Activated CD4-positive, alpha-beta T cell treated with anti-CD3 and anti-CD28 coated beads, Interleukin-2, amount 50 U/mL, for 24 hours (primary cell): Measurements from ENCODE around the gene SND1.

Experiments used
- DNase-seq, 2 donors: peaks; one replicate each; pipeline ENCODE4 v3.0.0-alpha.2; 2020; ENCODE audit warnings: low read depth in 1 of 2, low spot score in 1 of 2

SND1 gene

GRCh38 chr7:127983804-127984332 lies 331.9 kb downstream of the SND1 start:
- no peak for DNase-seq

- DNase-seq: no peak
Measured at GRCh38 chr7:127986581-127987521, 334.9 kb downstream of the SND1 start.

DNA sequence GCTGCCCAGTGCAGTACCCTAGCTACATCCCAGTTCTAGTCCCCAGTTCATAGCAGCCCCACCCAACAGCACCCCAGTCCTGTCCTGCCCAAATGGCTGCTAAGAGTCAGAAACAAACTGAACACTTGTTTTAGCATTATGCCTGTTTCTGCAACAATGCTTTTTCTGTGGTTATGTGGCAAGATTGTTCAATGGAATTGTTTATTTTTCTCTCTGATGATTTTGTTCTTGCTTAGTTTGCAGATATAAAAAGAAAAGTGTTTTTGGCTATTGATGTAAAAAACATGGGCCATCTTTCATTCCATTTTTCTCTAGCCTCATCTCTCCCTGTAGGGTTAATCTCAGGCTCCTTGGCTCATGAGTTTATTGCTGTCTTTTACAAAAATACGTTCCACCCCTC lies 336.8 kb downstream of the SND1 start:
- no peak for DNase-seq

- DNase-seq: no peak
Measured at GRCh38 chr7:127993317-127993716, 341.3 kb downstream of the SND1 start.

GRCh38 chr7:127993987-127994386 lies 342.0 kb downstream of the SND1 start:
- DNase-seq: no peak

- no peak for DNase-seq
Measured at GRCh38 chr7:127995156-127995880, 343.3 kb downstream of the SND1 start.

DNA sequence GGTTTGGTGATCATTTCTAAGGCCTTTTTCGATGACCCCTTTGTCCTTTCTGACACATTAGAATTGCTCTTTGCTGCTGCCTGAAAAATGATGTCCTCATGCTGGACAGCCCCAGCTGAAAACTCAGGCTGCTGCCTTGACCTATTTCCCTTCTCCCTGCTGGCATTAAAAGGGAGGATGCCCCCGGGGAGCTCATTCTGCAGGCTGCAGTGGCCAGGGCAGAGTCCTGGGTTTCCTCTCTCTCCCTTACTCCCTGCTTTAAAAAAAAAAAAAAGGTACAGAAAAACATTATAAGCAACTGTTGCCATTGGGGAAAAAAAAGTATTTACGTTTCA lies 343.9 kb downstream of the SND1 start:
- no peak for DNase-seq

GRCh38 chr7:127996253-127997071 lies 344.5 kb downstream of the SND1 start:
- no peak for DNase-seq

DNA sequence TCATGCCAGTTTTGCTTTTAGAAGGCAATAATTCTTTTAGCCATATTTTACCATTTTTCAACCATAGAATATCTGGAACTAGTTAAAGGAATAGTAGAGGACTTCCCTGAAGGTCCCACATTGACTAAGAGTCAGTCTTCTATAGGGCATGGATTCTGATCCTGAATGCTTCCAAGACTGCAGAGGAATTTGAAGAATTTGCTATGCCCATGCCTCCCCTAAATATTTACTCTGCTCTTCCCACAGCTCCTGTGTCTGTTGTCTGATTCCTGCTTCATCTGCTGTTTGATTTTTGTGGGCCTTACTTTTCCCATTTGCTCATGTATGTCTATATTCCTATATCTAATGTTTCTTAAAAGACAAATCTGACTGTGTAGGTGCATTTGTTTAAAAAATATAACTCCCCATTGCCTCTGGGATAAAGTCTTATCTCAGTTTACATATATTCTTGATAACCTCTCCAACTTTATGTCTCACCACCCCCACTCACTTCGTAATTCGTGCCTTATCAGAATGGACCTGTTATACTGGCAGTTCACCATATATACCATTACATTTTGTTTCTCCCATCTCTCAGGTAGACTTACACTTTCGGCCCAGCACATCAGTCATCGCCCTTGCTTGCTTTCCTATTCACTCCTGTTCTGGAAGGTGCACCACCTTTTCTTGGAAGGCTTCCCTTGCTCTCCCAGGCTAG lies 345.4 kb downstream of the SND1 start:
- no peak for DNase-seq

- no peak for DNase-seq
Measured at GRCh38 chr7:127998671-127999070, 346.7 kb downstream of the SND1 start.

DNA sequence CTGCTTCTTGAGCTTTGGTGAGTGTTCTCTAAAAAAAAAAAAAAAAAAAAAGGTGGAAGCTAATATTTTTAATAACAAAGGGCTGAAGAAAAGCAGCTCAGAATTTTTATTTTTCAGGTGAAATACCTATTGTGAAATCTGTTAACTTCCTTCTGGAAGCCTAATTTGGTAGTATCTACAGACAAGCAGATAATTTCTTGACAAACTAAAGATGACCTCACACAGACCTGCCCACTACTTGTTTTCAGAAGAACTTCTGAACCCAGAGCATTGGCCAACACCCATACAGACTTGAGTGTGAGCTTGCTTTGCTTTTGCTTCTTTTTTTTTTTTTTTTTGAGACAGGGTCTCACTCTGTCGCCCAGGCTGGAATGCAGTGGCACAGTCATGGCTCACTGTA lies 348.1 kb downstream of the SND1 start:
- no peak for DNase-seq

DNA sequence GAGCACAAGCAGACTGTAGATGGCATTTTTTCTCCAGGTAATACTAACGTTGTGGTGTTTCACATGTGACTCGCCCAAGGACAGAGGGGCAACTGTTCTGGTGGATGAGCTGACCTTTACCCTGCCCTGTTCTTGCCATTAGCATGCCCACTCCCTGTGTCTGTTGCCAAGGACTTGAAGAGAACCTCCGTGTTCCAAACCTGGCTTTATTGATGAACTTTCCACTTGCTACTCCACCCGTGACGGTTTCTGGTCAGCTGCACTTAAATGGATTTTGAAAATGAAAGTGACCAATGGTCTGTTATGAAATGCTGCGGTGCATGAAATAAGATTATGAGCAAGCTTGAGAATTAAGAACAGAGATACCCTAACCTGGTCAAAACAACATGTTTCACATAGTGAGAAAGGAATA lies 348.9 kb downstream of the SND1 start:
- no peak for DNase-seq

DNA sequence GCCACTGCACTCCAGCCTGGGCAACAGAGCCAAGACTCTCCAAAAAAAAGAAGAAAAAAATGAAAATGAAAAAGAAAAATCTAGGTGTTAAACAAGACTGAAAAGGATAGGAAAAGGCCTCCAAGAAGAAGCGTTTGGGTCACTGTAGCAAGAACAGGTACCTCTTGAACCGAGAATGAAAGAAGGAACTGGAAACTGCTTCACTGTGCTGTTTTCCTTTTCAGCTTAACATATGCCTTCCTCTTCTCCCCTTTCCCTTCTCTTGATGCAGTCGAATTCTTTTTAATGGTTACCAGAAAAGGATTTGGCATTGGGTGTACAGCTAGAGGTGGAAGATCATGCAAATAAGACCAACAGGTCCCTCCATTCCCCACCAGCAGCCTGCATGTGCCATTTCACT lies 351.2 kb downstream of the SND1 start:
- DNase-seq: no peak

- no peak for DNase-seq
Measured at GRCh38 chr7:128003787-128004186, 351.8 kb downstream of the SND1 start.

- DNase-seq: no peak
Measured at GRCh38 chr7:128004623-128005022, 352.6 kb downstream of the SND1 start.

- no peak for DNase-seq
Measured at GRCh38 chr7:128005117-128005516, 353.1 kb downstream of the SND1 start.

DNA sequence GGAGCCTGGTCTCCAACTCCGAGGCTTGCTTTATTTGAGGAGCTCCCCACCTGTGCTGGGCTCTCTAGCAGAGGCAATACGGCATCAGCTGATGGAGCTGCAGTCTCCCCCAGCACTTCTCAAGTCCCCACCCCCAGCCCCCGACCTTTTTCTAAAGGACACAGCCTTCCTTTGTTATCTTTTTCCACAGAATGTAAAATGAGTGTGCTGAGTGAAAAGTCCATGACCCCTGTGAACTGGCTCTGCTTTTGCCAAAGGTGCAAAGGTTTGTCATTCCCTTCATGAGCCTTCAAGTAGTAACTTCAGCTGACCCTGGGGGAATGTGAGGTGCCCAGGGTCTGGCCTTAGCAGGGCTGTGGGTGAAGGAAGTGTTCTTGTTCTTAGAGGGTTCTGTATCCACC lies 353.8 kb downstream of the SND1 start:
- no peak for DNase-seq

DNA sequence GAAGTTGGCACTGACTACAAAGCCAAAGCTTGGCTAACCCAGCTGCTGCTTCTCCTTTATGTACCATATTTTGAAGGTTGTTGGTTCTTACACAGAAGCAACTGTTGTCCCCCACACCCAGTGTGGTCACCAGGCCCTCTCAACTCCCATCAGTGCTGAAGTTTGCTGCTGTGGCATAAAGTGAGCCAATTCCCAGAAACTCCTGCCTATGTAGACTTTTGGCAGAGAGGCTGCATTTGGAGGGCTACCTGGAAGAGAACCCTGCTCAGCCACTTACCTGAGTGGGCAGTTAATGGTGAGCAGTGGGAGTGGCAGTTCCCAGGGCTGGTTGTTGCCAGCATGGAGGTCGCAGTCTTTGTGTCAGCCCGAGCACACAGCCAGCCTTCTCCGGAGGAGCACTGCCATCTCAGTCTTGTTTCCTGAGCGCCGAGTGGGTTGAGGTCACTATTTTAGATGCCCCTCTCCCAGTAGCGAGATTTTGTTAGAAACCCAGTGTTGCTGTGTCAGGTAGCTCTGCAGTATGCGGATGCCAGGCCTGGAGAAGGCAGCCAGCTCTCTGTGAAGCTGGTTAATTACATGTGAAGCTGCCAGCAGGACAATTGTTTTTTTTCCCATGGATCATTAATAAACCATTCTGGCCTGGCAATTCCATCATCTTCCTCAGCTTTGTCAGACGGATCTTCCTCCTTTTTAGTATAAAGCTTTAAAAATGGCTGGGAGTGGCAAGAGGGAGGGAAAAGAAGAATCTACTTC lies 354.7 kb downstream of the SND1 start:
- DNase-seq: no peak

- no peak for DNase-seq
Measured at GRCh38 chr7:128007303-128007680, 355.3 kb downstream of the SND1 start.

DNA sequence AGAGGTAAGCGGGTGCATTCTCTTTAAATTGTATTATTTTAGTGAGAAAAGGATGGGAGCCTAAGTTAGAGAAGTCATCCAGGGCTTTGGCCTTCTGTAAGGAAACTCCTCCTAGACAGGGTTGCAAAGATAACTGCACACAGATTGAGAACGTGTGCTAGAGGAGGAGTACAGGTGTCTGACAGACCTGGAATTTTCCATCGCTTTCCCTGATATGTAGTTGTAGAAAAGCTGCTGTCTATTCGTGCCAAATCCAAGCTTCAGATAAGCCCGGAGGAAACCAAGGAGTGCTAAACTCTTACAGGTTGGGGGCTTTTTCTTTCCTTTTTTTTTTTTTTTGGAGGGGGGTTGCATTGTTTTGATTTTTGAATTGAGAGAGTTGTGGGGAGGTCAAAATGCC lies 356.1 kb downstream of the SND1 start:
- no peak for DNase-seq
